NCI-H2227 (cell line): ENCODE data around the gene DENND1A.

ENCODE experiments used
- DNase-seq: peaks from one replicate; lab custom pipeline; 2025; ENCODE audit not compliant: unreplicated experiment; lab: John Stamatoyannopoulos, UW

The DENND1A gene

GRCh38 chr9:123868002-123868401, 61.9 kb downstream of the DENND1A start:
- no peak for DNase-seq

GRCh38 chr9:123867034-123867433, 62.9 kb downstream of the DENND1A start:
- DNase-seq: no peak

GRCh38 chr9:123866497-123866896, 63.4 kb downstream of the DENND1A start:
- DNase-seq: no peak

GRCh38 chr9:123865226-123866000, 64.5 kb downstream of the DENND1A start:
- DNase-seq: no peak

- no peak for DNase-seq
Measured at GRCh38 chr9:123864251-123864650, 65.7 kb downstream of the DENND1A start.

- DNase-seq: no peak
Measured at GRCh38 chr9:123863164-123863855, 66.6 kb downstream of the DENND1A start.

GRCh38 chr9:123861756-123862120, 68.2 kb downstream of the DENND1A start:
- DNase-seq: no peak

- no peak for DNase-seq
Measured at GRCh38 chr9:123861086-123861755, 68.7 kb downstream of the DENND1A start.

- no peak for DNase-seq
Measured at GRCh38 chr9:123860603-123861002, 69.3 kb downstream of the DENND1A start.

GRCh38 chr9:123852403-123852802, 77.5 kb downstream of the DENND1A start:
- no peak for DNase-seq

GRCh38 chr9:123851851-123852250, 78.1 kb downstream of the DENND1A start:
- DNase-seq: no peak

- DNase-seq: no peak
Measured at GRCh38 chr9:123848447-123849085, 81.4 kb downstream of the DENND1A start.

- no peak for DNase-seq
Measured at GRCh38 chr9:123846966-123847365, 83.0 kb downstream of the DENND1A start.

GRCh38 chr9:123843703-123844102, 86.2 kb downstream of the DENND1A start:
- no peak for DNase-seq

GRCh38 chr9:123835821-123836220, 94.1 kb downstream of the DENND1A start:
- no peak for DNase-seq

GRCh38 chr9:123834889-123835562, 94.9 kb downstream of the DENND1A start:
- DNase-seq: no peak

- DNase-seq: no peak
Measured at GRCh38 chr9:123834218-123834888, 95.6 kb downstream of the DENND1A start.

- no peak for DNase-seq
Measured at GRCh38 chr9:123832858-123833650, 96.9 kb downstream of the DENND1A start.

- DNase-seq: no peak
Measured at GRCh38 chr9:123832176-123832575, 97.8 kb downstream of the DENND1A start.

GRCh38 chr9:123828449-123828848, 101.5 kb downstream of the DENND1A start:
- DNase-seq: no peak
